Tibial nerve (tissue), 4 donors: ENCODE results near the gene TTC29. TPM values are rescaled to one million over a fixed set of nuclear protein-coding genes. Genes with fewer than 3 reads are reported as not detected.

Experiments
- DNase-seq, 2 donors: peaks; one replicate each; pipeline ENCODE4 v3.0.0-alpha.2; 2019; ENCODE audit warnings: low spot score in 2 of 2
- H3K27ac ChIP-seq, 4 donors: fragments of 200-600 bp; sonication (generic) in 3 of 4; one replicate each; pipeline ENCODE4 v1.5.1; 2017 to 2019; ENCODE audit warnings: mild to moderate bottlenecking in 1 of 4
- H3K27me3 ChIP-seq, 2 donors: fragments of 200-600 bp; sonication (generic) in 1 of 2; one replicate each; pipeline versions ENCODE4 v1.5.1 to v1.6.0; 2017 to 2019
- H3K36me3 ChIP-seq, 3 donors: fragments of 200-600 bp; sonication (generic); one replicate each; pipeline ENCODE4 v1.5.1; 2018 to 2019
- H3K4me1 ChIP-seq, 4 donors: fragments of 200-600 bp; sonication (generic) in 3 of 4; one replicate each; pipeline ENCODE4 v1.5.1; 2017 to 2019
- H3K4me3 ChIP-seq, 4 donors: fragments of 200-600 bp; sonication (generic) in 3 of 4; one replicate each; pipeline ENCODE4 v1.5.1; 2017 to 2019; ENCODE audit warnings: mild to moderate bottlenecking in 1 of 4, moderate library complexity in 1 of 4
- H3K9me3 ChIP-seq, 4 donors: fragments of 200-600 bp; sonication (generic) in 3 of 4; one replicate each; pipeline ENCODE4 v1.5.1; 2017 to 2019
- CTCF ChIP-seq, 5 experiments: fragments of 200-600 bp in 3 of 5; fragments of 450-650 bp in 2 of 5; sonication (generic) in 3 of 5; IDR thresholded peaks; one replicate each; pipeline ENCODE4 v1.5.1; 2016 to 2019; ENCODE audit warnings: antibody characterized with exemption in 5 of 5, mild to moderate bottlenecking in 3 of 5, moderate library complexity in 2 of 5
- EP300 ChIP-seq, 2 donors: sonication (generic); formaldehyde crosslinking; IDR thresholded peaks; one replicate each; pipeline ENCODE4 v1.6.1; 2017; ENCODE audit warnings: antibody characterized with exemption in 2 of 2, mild to moderate bottlenecking in 1 of 2
- POLR2A ChIP-seq, 2 donors: fragments of 450-650 bp; IDR thresholded peaks; one replicate each; pipeline ENCODE4 v1.6.1; 2017; ENCODE audit warnings: antibody characterized with exemption in 2 of 2, mild to moderate bottlenecking in 2 of 2, moderate library complexity in 2 of 2
- WGBS, 2 donors: methylation state at CpG; one replicate each; pipeline ENCODE4 v1.1.5; 2018; 5-methylcytosine and 5-hydroxymethylcytosine counted together
- total RNA-seq, 4 donors: library from RNA; depleted of rRNA; stranded (reverse); fragments of >200 nt; gene quantifications; one replicate each; pipeline ENCODE4 v1.1.0, GENCODE V29; 2016

The TTC29 gene
- total RNA-seq, 4 donors from 2014 or later, result not detected

DNA sequence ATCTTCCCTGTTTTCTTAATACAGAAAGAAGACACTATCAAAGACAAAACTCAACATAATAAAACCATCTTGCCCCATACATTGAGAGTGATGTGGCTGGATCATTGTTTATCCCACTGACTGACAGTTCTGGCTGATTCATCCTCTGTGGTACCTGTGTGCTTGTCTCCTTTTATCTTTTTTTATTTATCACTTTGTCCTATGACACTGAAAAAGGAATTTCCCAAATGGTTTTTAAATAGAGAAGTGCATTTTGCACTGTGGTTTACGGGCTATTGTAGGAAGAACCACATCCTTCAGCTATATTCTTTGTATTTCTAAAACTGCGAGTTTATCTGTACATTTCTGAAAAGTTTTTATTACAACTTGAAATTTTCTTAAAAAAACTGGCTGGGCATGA, 15.0 kb downstream of the TTC29 start:
- no peak overlapping the region for H3K27ac ChIP-seq
- 79 to 82% methylated on average over 2 of the region's 2 CpGs for WGBS, 2 donors
- DNase-seq, result no peak
- no peak overlapping the region for H3K4me3 ChIP-seq
- no peaks in the 10 kb centered on the region for H3K27me3 ChIP-seq
- no peaks in the 10 kb centered on the region for H3K4me1 ChIP-seq
- TF ChIP-seq POLR2A (IDR thresholded peaks at IDR 0.05), result no peak
- no peaks in the 10 kb centered on the region for H3K36me3 ChIP-seq
- H3K9me3 ChIP-seq, result no peaks in the 10 kb centered on the region

GRCh38 chr4:146927695-146928094, 18.0 kb downstream of the TTC29 start:
- Histone ChIP-seq H3K4me3 (no peak overlapping the region), H3K27ac (no peak overlapping the region), H3K9me3 (no peaks in the 10 kb centered on the region), H3K4me1 (no peaks in the 10 kb centered on the region), H3K36me3 (no peaks in the 10 kb centered on the region), H3K27me3 (no peaks in the 10 kb centered on the region)
- WGBS, 2 donors, result 39 to 41% methylated on average over 2 of the region's 2 CpGs
- TF ChIP-seq EP300 (IDR thresholded peaks at IDR 0.05), result no peak
- no peak for TF ChIP-seq POLR2A (IDR thresholded peaks at IDR 0.05)
- no peak for TF ChIP-seq CTCF (IDR thresholded peaks at IDR 0.05)
- no peak for DNase-seq

GRCh38 chr4:146916479-146917076, 29.1 kb downstream of the TTC29 start:
- Histone ChIP-seq H3K4me3 (no peak overlapping the region), H3K9me3 (no peaks in the 10 kb centered on the region), H3K27ac (no peak overlapping the region), H3K27me3 (no peaks in the 10 kb centered on the region), H3K4me1 (no peaks in the 10 kb centered on the region), H3K36me3 (no peaks in the 10 kb centered on the region)
- peak in 1 of 2 donors; percentile 40 for DNase-seq
- TF ChIP-seq CTCF (IDR thresholded peaks at IDR 0.05) (peak; percentile 46 to 72 (median 55)), EP300 (IDR thresholded peaks at IDR 0.05) (no peak)

DNA sequence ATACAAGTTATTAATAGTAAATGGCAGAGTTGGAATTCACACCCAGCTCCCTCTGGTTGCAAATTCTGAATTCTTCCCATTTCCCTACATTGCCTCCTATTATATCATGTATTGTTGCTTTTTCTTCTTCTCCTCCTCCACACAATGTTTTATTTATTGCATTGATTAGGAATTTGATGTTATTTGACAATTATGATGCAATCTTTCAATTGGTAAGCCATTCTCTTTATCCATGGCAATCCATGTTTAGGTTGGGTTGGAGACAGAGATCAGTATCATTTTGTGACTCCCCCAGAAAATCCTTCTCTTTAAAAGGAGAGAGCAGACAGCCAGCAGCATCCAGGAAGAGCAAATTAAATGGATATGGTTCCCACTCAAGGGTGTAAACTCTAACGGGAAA, 30.5 kb downstream of the TTC29 start:
- Histone ChIP-seq H3K4me1 (no peaks in the 10 kb centered on the region), H3K9me3 (no peaks in the 10 kb centered on the region), H3K27me3 (no peaks in the 10 kb centered on the region), H3K27ac (no peak overlapping the region), H3K36me3 (no peaks in the 10 kb centered on the region), H3K4me3 (no peak overlapping the region)
- no peak for DNase-seq
- WGBS, 2 donors, result 40 to 48% methylated on average over 1 of the region's 1 CpG
- TF ChIP-seq CTCF (IDR thresholded peaks at IDR 0.05) (no peak), EP300 (IDR thresholded peaks at IDR 0.05) (no peak), POLR2A (IDR thresholded peaks at IDR 0.05) (no peak)

DNA sequence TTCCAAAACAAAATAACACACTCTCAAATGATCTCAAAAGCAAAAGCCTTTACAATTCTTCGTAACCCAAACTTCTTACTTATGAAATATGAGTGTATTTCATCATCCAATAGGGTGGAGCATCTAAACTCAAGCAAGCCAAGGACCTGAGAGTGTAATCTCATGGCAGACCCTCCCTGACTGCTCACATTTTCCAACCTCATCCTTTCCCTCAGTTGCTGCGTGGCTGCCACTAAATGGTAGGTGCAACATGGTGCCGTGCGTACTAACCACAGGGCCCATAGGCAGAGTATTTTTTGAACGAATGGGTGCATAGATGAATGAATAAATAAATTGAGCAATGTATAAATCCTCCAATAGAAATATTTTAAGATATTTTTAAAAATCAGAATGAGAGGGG, 45.4 kb downstream of the TTC29 start:
- WGBS, 2 donors, result 93% methylated on average over 5 of the region's 5 CpGs
- H3K27ac ChIP-seq, result no peak overlapping the region
- H3K36me3 ChIP-seq, result no peaks in the 10 kb centered on the region
- TF ChIP-seq POLR2A (IDR thresholded peaks at IDR 0.05) (no peak), CTCF (IDR thresholded peaks at IDR 0.05) (no peak), EP300 (IDR thresholded peaks at IDR 0.05) (no peak)
- no peaks in the 10 kb centered on the region for H3K27me3 ChIP-seq
- DNase-seq, result no peak
- no peaks in the 10 kb centered on the region for H3K9me3 ChIP-seq
- H3K4me3 ChIP-seq, result no peak overlapping the region
- H3K4me1 ChIP-seq, result no peaks in the 10 kb centered on the region

DNA sequence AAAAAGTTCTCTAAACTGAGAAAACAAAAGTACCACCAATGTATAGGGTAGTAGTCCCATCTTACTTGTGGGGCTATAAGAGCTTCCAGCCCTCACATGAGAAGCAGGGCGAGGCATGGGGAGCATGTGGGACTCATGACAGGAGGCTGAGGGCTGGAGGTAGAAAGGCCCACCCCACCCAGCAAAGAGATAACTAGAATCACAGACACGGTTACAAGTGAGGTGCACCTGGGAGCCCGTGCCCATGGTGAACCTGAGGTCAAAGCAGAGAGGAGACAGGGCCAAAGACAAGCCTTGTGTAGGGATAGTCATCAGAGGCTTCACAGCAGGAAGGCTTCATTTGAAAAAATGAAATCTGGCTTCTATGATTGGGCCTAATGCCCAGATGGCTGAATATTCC, 55.4 kb downstream of the TTC29 start:
- Histone ChIP-seq H3K27me3 (no peaks in the 10 kb centered on the region), H3K4me3 (no peak overlapping the region), H3K27ac (no peak overlapping the region), H3K4me1 (no peaks in the 10 kb centered on the region), H3K36me3 (no peaks in the 10 kb centered on the region), H3K9me3 (no peaks in the 10 kb centered on the region)
- TF ChIP-seq CTCF (IDR thresholded peaks at IDR 0.05) (no peak), POLR2A (IDR thresholded peaks at IDR 0.05) (no peak)
- WGBS, 2 donors, result 74 to 83% methylated on average over 3 of the region's 3 CpGs
- DNase-seq, result no peak
